ENCODE measurements around the gene VTI1A.

VTI1A gene

GRCh38 chr10:112526139-112526538 lies 79.1 kb downstream of the VTI1A start:
- TF ChIP-seq CTCF (IDR thresholded peaks at IDR 0.05; ENCODE audit: low read depth, low read length), result no peak
- H3K4me3 ChIP-seq (replicated peaks in 1 of 2; ENCODE audit: low read depth in 2 of 2, low read length in 2 of 2), result no peak overlapping the region
- no peak for DNase-seq (ENCODE audit: low read depth in 2 of 2)

- DNase-seq (ENCODE audit: low read depth in 2 of 2), result no peak
Observed at GRCh38 chr10:112526906-112527305, 79.9 kb downstream of the VTI1A start.

GRCh38 chr10:112528235-112528634 lies 81.2 kb downstream of the VTI1A start:
- TF ChIP-seq CTCF (IDR thresholded peaks at IDR 0.05; ENCODE audit: low read depth, low read length), result no peak
- H3K4me3 ChIP-seq (replicated peaks in 1 of 2; ENCODE audit: low read depth in 2 of 2, low read length in 2 of 2), result no peak overlapping the region
- DNase-seq (ENCODE audit: low read depth in 2 of 2), result no peak

More at GRCh38 chr10:112526906-112527305, 79.9 kb downstream of the VTI1A start:
- no peak for TF ChIP-seq CTCF (IDR thresholded peaks at IDR 0.05; ENCODE audit: low read depth, low read length)
- H3K4me3 ChIP-seq (replicated peaks in 1 of 2; ENCODE audit: low read depth in 2 of 2, low read length in 2 of 2), result no peak overlapping the region

- TF ChIP-seq CTCF (IDR thresholded peaks at IDR 0.05; ENCODE audit: low read depth, low read length), result no peak
- no peak for DNase-seq (ENCODE audit: low read depth in 2 of 2)
- H3K4me3 ChIP-seq (replicated peaks in 1 of 2; ENCODE audit: low read depth in 2 of 2, low read length in 2 of 2), result no peak overlapping the region
Observed at GRCh38 chr10:112531421-112531820, 84.4 kb downstream of the VTI1A start.

GRCh38 chr10:112532189-112532588 lies 85.2 kb downstream of the VTI1A start:
- no peak for TF ChIP-seq CTCF (IDR thresholded peaks at IDR 0.05; ENCODE audit: low read depth, low read length)
- DNase-seq (ENCODE audit: low read depth in 2 of 2), result no peak
- H3K4me3 ChIP-seq (replicated peaks in 1 of 2; ENCODE audit: low read depth in 2 of 2, low read length in 2 of 2), result no peak overlapping the region

GRCh38 chr10:112532956-112533355 lies 85.9 kb downstream of the VTI1A start:
- TF ChIP-seq CTCF (IDR thresholded peaks at IDR 0.05; ENCODE audit: low read depth, low read length), result no peak
- no peak for DNase-seq (ENCODE audit: low read depth in 2 of 2)
- no peak overlapping the region for H3K4me3 ChIP-seq (replicated peaks in 1 of 2; ENCODE audit: low read depth in 2 of 2, low read length in 2 of 2)

GRCh38 chr10:112533916-112534315 lies 86.9 kb downstream of the VTI1A start:
- DNase-seq (ENCODE audit: low read depth in 2 of 2), result no peak
- TF ChIP-seq CTCF (IDR thresholded peaks at IDR 0.05; ENCODE audit: low read depth, low read length), result no peak
- H3K4me3 ChIP-seq (replicated peaks in 1 of 2; ENCODE audit: low read depth in 2 of 2, low read length in 2 of 2), result no peak overlapping the region

Data from cardiac fibroblast (primary cell).